Stimulated activated CD4-positive, alpha-beta T cell treated with anti-CD3 and anti-CD28 coated beads, Interleukin-1b, Interleukin-23, amount 100 ng/mL, for 24 hours (primary cell): ENCODE measurements around the gene FFAR2.

Experiments used
- DNase-seq, 4 experiments: peaks; one replicate each; pipeline ENCODE4 v3.0.0-alpha.2; 2020; ENCODE audit warnings: low read depth in 4 of 4, low spot score in 1 of 4

FFAR2 gene

DNA sequence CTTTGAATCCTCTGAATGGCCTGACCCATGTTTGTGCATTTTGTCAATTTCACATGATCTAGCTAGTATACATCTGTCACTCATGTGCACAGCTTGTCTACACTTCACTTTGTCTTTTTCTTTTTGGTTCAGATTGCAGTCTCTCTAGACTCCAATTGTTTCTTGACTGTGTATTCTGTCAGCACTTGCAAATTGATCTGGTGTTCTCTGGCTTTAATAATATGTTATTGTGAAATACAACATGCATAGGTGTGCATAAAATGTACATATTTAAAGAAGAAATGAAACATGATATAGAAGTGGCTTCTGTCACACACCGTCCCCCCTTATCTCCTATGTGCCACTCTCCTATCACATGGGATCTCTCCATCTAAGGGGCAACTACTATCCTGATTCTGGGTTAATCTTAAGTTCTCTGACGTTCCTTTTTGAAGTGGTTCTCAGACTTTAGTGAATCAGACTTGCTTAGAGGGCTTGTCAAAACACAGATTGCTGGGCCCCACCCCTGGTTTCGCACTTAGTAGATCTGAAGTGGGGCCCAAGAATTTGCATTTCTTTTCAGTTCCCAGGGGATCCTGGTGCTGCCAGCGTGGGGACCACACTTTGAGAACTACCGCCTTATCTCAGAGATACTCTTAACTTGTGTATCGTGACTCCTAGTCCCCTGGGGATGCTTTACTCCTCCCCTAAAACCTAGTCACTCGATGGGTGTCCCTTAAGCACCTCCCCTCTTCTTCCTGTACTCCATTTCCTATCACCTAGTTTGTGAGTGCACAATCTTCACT, 36.4 kb downstream of the FFAR2 start:
- DNase-seq, result no peak

DNA sequence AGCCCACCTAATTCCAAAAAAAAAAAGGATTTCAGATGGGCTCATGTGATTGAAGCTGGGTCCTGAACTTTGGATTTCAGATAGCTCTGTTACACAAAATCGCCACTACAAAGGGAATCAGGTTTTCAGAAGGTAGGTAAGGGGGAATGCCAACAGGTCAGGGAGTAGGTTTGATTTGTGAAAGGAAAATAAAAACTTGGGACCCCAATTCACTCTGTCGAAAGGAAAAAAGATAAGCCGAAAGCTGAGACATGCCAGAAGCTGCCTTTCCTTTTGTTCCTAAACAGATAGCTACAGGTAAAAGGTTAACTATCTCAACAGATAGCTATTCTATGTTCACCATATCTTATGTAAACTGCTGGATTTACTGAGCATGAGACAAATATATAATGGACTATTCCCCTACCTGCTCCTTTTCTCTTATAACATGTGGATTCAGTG, 38.2 kb downstream of the FFAR2 start:
- DNase-seq, result no peak

DNA sequence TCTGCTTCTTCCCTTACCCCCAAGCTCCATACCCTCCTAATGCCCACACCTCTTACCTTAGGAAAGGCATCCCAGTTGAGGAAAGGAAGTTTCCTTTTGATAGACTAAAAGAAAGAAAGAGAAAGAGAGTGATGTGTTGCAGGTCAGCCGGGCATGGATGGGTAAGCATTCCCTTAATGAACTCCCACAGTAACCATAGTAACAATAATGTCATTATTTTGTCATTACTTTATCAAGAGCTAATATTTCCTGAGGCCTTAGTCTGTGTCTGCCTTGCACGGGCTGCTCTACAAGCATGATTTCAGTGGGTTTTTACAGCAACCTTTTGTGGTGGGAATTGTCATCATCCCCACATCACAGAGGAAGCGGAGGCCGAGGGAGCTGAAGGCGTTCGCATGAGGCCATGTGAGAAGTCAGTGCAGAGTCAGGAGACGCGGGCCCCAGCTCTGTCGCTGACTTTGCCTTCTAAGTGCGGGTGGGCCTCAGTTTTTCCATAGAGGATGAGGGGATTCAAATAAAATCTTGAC, 39.7 kb downstream of the FFAR2 start:
- no peak for DNase-seq

DNA sequence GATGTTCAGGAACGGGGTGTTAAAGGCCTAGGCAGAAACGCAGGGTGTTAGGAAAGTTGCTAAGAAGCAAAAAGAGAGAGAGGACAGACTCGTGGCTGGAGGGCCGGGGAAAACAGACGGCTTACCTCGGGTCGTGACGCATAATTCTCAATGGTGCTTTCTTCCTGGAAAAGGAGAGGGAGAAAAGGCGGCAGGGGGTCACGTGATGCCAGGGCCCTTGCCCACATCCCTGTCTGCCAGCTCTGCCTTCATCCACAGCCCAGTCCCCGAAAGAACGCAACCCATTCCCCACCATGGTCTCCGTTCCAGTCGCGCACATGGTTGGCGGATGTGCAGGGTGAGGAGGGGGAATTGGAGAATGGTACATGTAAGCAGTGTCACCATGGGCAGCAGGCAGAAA, 40.6 kb downstream of the FFAR2 start:
- no peak for DNase-seq

DNA sequence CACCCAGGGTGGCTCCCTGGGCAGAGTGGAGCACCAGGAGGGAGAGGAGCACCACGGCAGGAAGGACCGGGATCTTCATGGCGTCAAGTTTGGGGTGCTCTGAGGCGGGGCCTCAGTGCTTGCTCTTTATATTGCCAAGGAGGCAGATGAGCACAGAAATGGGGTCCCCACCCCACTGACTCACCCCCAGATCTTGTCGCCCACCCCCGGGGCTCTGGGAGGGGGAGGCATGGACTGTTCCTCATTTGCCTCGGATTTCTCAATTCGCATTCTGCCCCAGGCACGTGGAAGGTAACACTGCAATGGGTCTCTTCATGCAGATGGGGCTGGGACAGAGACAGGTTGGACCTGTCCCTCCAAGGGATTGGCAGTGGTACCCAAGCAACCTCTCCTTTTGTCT, 42.3 kb downstream of the FFAR2 start, which contains the start of gene KRTDAP:
KRTDAP (minus strand) TSS at position 101 of the 400 bp plus-strand sequence; CDS start at position 79, 22 bp downstream.
- no peak for DNase-seq

DNA sequence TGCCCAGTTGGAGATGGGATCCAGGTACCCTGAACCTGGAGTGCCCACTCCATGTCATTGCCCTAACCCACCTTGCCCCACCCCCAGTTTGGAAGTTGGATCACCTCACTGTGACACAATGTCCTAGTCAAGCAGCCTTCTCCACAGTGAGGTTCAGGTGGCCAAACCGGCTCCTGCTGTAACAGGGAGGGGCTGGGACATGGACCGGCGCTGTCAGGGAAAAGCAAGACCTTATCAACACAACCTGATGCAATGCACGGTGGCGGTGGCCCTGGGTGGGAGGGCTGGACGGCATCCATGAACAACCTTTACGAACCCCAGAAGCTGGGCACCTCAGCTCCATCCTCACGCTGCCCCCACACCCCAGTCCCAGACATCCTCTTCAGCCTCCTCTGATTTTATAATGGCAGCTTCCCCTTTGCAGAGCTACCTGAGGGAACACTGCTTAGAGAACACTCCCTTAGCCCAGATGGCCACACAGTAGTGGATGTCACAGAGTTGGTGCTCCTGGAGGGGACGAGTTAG, 43.8 kb downstream of the FFAR2 start:
- no peak for DNase-seq

DNA sequence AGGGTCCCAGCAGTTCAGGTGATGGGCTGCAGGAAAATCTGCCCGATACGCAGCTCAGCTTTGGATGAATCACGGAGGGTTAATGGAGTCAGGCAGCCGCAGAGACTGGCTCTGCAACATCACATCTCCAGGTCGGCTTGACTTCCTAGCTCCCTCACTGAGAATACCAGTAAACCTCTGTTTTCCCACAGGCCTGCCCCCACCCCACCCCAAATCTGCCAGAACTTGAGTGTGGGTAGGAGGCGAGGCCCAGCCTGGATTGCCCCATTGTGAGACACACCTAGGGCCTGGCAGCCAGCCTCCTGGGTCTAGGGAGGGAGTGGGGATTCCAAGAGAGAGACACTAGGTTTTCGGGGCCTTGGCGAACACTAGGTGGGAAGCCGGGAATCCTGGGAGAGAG, 45.9 kb downstream of the FFAR2 start:
- no peak for DNase-seq

DNA sequence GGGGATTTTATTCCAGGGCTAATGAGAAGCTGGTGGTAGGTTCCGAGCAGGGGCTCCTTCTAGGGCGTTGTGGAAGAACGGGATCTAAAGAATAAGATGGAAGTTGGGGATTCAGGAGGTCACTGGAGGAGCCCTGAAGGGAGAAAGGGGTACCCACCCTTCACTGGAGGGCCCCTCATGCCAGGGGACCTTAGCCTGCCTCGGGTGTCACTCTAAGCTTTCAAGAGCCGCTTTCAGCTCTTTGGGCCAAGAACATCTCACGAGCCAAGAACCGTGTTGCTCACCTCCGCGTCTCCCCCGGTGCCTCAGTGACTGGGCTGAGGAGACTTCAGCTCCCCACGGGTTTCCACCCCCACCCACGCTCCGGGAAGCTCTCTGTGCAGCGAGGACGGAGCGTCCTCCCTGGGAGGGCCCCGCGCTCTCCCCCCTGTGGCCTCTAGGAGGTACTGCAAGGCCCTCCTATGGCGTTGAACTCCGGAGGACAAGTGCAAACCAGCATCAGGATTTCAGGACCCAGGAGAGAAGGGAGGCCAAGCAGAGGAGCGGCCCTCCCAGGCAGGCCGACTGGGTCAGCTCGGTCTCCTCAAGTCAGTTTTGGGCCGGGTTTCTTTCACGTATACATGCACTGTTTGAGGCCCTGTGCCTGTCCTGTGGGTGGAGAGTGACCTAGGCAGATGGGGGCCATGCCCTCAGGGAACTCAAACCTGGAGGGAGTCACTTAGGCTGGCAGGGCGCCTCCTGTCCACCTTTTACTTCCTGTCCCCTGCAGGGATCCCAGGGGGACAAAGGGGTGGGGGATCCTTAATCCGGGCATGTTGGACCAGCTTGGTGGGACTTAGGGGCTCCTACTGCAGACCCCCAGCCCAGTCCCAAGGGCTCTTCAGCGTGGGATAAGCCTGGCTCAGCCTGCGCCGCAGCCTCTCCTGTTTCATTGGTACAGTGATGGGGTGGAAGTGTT, 47.3 kb downstream of the FFAR2 start:
- peak; percentile 52 to 81 (median 65) for DNase-seq

DNA sequence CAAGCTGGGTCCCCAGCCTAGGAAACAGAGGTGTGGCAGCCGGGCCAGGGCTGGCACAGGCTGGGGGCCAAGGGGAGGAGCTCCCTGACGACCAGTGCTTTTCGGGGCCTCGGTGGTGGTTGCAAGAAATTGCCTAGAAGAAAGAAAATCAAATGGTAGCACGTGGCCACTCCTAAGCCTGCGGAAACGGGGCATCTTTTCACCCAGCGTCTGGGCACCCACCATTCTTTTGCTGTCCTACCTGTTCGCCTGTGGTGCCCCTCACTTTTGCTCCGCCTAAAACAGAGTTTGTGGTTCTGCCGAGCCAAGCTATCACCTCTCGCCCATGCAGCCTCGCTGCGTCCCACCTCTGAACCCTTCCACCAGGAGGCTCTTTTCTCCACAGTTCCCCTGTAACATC, 49.3 kb downstream of the FFAR2 start:
- DNase-seq, result no peak

DNA sequence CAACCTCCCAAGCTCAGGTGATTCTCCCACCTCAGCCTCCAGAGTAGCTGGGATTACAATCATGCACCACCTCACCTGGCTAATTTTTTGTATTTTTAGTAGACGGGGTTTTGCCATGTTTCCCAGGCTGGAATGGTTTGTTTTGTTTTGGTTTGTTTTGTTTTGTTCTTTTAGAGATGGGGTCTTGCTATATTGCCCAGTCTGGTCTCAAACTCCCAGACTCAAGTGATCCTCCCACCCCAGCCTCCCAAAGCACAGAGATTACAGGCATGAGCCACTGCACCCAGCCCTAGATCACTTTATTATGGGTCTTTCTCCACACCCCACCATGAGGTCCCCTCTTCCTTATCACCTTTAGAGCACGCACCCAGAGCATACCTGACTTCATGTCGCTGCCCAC, 50.2 kb downstream of the FFAR2 start:
- no peak for DNase-seq

DNA sequence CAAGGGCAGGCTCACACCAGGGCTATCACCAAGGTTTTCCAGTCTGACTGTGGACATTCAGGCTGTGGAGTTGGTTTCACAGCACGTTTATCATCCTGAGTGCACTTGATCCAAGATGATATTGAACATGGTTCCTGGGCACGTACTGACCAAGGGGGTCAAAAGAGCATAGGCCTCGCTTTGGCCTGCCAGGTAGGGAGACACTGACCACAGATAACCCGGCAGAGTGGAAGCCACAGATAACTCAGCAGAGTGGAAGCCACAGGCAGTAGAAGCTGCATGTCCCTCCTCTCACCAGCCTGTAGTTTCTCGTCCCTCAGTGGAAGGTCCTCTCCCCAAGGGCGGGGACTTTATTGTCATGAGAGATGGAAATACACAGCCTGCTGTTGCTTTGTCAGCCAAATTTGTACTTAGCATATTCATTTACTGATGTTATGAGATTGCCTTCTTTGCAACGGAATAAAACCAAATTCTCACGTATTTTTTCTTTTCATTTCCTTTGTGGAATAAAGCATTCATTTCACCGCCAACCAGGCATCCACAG, 51.0 kb downstream of the FFAR2 start:
- DNase-seq, result no peak

DNA sequence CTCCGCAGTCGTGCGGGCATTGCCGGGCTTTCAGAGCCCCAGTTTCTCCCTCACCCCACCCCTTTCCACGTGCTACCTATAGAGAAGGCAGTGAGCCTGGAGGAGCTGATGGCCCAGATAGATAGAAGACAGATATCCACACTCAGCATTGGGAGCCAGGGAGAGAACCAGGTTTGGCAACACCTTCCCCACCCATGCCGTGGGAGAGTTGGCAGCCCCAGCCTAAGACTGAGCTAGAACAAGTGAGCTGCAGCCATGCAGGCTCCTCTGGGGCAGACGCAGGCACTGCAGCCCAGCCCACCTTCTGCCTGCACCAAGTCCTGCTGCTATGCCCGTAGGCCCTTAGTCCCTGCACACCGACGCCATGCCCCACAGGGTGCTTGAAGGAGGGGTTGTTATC, 52.6 kb downstream of the FFAR2 start:
- DNase-seq, result no peak
